ENCODE measurements around the gene PHKA2.

PHKA2 gene

DNA sequence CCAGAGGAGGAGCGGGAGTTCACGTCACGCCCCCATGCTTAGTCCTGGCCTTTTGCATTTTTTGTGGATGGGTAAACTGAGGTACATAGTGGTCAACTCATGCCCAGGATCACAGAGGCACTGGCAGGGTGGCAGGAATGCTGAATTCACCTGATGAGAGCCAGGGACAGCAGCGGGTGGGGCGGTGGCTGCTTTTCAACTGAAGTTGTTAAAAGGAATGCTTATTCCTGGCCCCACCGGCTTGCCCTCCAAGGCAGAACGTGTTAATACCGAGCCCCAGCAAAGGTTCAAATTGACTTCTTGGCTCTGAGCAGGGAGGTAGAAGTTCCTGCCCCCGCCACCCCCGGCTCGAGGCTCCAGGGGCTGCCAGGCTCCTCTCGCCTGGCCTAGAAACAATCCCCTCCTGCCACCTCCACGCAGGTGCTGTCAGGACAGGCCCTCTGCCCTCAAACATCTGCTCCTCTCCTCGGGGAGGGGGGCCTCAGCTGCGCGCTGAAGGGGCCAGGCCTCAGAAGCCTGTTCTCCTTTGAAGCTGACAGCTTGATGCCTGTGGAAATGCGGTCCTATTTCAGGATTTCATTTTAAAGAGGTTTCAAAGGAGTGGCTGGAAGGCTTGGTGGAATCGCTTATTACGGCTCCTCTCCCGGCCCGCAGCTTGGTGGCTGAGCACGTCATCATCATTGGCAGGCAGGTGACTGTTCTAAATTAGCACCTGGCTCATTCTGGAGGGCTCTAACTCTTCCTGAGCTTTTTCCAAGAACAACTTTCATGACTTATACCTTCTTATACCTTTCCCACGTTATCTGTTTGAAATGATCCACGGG lies 93.0 kb downstream of the PHKA2 start:
- H3K27ac ChIP-seq: no peak overlapping the region
- no peak for TF ChIP-seq ZFX (IDR thresholded peaks at IDR 0.05; ENCODE audit: borderline replicate concordance)
- TF ChIP-seq, protein P1, sequence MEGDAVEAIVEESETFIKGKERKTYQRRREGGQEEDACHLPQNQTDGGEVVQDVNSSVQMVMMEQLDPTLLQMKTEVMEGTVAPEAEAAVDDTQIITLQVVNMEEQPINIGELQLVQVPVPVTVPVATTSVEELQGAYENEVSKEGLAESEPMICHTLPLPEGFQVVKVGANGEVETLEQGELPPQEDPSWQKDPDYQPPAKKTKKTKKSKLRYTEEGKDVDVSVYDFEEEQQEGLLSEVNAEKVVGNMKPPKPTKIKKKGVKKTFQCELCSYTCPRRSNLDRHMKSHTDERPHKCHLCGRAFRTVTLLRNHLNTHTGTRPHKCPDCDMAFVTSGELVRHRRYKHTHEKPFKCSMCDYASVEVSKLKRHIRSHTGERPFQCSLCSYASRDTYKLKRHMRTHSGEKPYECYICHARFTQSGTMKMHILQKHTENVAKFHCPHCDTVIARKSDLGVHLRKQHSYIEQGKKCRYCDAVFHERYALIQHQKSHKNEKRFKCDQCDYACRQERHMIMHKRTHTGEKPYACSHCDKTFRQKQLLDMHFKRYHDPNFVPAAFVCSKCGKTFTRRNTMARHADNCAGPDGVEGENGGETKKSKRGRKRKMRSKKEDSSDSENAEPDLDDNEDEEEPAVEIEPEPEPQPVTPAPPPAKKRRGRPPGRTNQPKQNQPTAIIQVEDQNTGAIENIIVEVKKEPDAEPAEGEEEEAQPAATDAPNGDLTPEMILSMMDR (IDR thresholded peaks at IDR 0.05): no peak

DNA sequence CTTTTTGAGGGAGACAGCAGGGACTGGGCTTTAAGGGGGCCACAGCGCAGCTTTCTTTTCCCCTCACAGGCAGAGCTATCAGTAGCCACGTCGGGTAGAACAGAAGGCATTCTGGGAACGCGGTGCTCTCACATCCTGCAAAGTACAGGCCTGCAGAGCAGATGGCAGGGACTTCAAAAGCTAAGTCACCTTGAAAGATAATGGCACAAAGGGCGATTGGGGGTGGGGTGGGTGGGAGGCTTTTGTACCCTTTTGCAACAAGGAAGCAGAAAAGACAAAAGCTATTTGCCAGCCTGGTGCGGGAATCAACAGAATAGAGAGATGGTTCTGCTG lies 93.9 kb downstream of the PHKA2 start:
- TF ChIP-seq, protein P1 (IDR thresholded peaks at IDR 0.05): no peak
- TF ChIP-seq ZFX (IDR thresholded peaks at IDR 0.05; ENCODE audit: borderline replicate concordance): no peak
- H3K27ac ChIP-seq: no peak overlapping the region

DNA sequence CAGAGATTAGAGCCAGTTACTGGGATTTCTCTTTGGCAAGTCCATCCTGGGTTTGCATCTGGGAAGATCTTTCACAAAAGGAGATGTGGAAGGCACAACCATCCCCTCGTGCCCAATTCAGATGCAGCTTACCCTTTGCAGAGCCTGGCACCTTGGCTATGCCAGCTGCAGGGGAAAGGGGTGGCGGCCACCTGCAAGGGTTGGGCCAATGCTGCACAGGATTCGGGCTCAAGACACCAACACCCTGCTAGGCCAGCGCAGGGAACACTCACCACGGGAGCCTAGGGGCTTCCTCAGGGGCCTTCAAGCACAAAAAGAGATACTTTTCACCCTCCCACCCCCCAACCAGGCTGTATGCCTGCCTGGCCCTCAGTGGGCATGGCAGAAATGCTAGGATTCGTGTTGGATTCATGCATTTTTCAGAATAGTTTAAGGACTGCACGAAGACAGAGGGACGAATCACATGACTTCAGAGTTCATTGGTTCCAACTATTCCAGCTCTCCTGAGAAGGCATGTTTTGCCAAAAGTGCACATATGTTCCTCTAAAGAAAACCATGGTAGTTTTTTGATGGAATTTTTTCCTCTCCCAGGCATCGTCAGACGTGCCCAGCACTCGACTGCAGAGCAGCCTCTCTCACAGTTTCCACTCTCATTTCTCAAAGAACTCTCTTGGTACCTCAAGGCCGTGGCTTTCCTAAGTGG lies 94.4 kb downstream of the PHKA2 start:
- H3K27ac ChIP-seq: no peak overlapping the region
- no peak for TF ChIP-seq ZFX (IDR thresholded peaks at IDR 0.05; ENCODE audit: borderline replicate concordance)
- TF ChIP-seq, protein P1 (IDR thresholded peaks at IDR 0.05): no peak

DNA sequence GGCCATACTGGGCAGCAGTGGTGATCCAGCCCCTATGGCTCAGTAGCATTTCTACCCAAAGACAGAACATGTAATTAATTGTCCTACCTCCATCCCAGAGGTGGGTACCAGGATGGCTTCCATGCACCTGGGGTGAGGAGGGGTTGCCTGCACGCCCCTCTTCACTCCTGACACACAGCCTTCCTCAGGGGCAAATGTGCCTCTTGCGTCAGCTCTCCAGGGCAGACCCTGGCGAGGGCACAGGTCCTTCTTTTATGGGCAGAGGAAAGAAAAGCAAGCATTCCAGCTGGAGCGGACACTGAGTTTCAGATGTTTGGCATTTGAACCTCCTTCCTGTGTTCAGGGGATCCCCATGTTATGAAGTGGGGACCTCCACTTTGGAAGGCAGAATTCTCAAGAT lies 95.6 kb downstream of the PHKA2 start:
- H3K27ac ChIP-seq: no peak overlapping the region
- TF ChIP-seq, protein P1 (IDR thresholded peaks at IDR 0.05): no peak
- no peak for TF ChIP-seq ZFX (IDR thresholded peaks at IDR 0.05; ENCODE audit: borderline replicate concordance)

DNA sequence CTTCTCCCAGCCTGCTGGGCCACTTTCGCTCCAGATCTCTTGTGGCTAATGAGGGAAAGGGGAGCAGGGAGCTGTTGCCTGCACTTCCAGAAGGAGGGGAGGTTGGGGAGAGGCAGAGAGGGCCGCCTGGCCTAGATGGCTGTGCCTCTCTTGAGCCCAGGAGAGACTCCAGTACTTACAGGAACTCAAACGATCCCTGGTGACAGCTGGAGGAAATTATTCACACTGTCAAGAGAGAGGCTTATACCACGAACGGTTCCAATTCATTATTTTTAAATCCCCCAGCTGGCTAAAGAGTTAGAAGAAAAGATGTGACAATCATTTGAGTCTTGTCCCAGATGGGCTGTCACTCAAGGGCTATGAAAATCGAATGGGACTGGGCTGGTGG lies 96.1 kb downstream of the PHKA2 start:
- no peak overlapping the region for H3K27ac ChIP-seq
- TF ChIP-seq, protein P1 (IDR thresholded peaks at IDR 0.05): no peak
- TF ChIP-seq ZFX (IDR thresholded peaks at IDR 0.05; ENCODE audit: borderline replicate concordance): no peak

DNA sequence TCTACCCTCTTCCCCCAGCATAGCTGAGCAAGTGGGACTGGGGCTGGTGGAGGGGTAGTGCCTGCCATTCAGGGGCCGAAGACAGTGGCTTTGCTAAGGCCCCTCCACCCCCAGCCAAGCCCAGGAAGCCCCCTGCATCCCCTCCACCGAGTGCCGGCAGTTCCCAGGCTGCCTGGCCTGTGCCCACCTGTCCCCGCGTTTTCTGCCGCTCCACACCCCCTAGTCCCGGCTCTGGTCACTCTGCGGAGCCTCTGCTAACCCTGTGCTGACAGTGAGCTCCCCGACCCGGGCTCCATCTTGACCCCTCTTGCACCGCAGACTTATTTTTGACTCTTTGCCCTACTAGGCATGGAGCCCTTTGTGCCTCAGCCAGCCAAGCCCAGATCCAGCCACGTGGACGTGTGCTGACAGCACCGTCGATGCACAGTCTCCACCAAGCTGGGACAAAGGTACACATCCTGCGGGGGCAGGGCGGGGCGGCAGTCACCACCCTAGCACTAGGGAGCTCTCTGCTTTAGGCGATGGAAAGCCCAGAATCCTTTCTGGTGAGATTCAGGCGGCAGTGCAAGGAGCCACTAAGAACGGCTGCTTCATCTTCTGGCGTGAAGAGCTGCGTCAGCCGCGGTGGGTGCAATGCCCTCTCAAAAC lies 96.6 kb downstream of the PHKA2 start:
- H3K27ac ChIP-seq: no peak overlapping the region
- TF ChIP-seq, protein P1 (IDR thresholded peaks at IDR 0.05): no peak
- TF ChIP-seq ZFX (IDR thresholded peaks at IDR 0.05; ENCODE audit: borderline replicate concordance): no peak
